ENCODE measurements around the gene TPD52L2. TPM values are rescaled to one million over a fixed set of nuclear protein-coding genes. Genes with fewer than 3 reads are reported as not detected.

TPD52L2 gene
- total RNA-seq, 1 experiment from 2014 or later, result 175 TPM

DNA sequence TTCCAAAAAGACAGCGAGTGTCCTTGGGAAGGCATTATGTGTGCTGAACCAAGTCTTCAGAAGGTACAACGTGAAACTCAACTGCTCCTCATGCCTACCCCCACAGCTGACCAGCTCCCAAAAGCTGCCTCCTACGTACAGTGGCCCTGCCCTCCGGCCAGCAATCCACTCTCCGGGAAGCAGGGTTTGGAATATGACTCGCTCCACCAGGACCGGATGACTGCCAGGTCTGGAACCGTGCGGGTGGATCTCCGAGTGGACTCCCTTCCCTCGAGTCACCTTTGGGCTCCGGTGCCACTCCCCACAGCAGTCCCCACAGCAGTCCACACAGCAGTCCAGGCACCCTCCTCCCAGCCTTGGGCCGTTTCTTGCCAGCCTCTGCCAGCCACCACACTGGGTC lies 38.3 kb upstream of the TPD52L2 start:
- Mint-ChIP-seq H3K9me3 (ENCODE audit: unreplicated experiment) (no peaks in the 10 kb centered on the region), H3K27ac (ENCODE audit: low read depth, unreplicated experiment) (no peak overlapping the region), H3K36me3 (ENCODE audit: insufficient read depth, unreplicated experiment) (no peaks in the 10 kb centered on the region), H3K4me3 (ENCODE audit: unreplicated experiment) (no peak overlapping the region), H3K4me1 (ENCODE audit: insufficient read depth, unreplicated experiment) (no peaks in the 10 kb centered on the region), H3K27me3 (ENCODE audit: insufficient read depth, unreplicated experiment) (peaks cover 19% of the 10 kb centered on the region)
- DNase-seq (ENCODE audit: unreplicated experiment), result no peak
- no TSS peak for BruUV-seq (replicated peaks)
- no peak for TF ChIP-seq CTCF (IDR thresholded peaks at IDR 0.05; ENCODE audit: unreplicated experiment)
- CTCF ChIA-PET, result interaction anchor here (0.6 kb wide), 1 partner anchor 467 kb away, joined by 3 read pairs; no protein-coding TSS in a partner anchor
- POLR2A ChIA-PET, result no interaction called here
- intact Hi-C loops (cut with micrococcal nuclease), result no loop called here

- no peak overlapping the region for H3K27ac Mint-ChIP-seq (ENCODE audit: low read depth, unreplicated experiment)
- H3K4me1 Mint-ChIP-seq (ENCODE audit: insufficient read depth, unreplicated experiment), result no peaks in the 10 kb centered on the region
- TF ChIP-seq CTCF (IDR thresholded peaks at IDR 0.05; ENCODE audit: unreplicated experiment), result no peak
- DNase-seq (ENCODE audit: unreplicated experiment), result no peak
- peaks cover 19% of the 10 kb centered on the region for H3K27me3 Mint-ChIP-seq (ENCODE audit: insufficient read depth, unreplicated experiment)
- POLR2A ChIA-PET, result no interaction called here
- intact Hi-C loops (cut with micrococcal nuclease), result no loop called here
- BruUV-seq (replicated peaks), result no TSS peak
- CTCF ChIA-PET, result interaction anchor here (0.7 kb wide), 1 partner anchor 146 kb away, joined by 5 read pairs; no protein-coding TSS in a partner anchor
- H3K4me3 Mint-ChIP-seq (ENCODE audit: unreplicated experiment), result no peak overlapping the region
- no peaks in the 10 kb centered on the region for H3K9me3 Mint-ChIP-seq (ENCODE audit: unreplicated experiment)
- no peaks in the 10 kb centered on the region for H3K36me3 Mint-ChIP-seq (ENCODE audit: insufficient read depth, unreplicated experiment)
Measured at GRCh38 chr20:63828124-63828523, 36.9 kb upstream of the TPD52L2 start.

- POLR2A ChIA-PET, result interaction anchor here (1.5 kb wide), 1 partner anchor 36 kb away, joined by 7 read pairs; the partner anchor contains the start of gene TPD52L2
- CTCF ChIA-PET, result interaction anchor here (0.7 kb wide), 1 partner anchor 146 kb away, joined by 5 read pairs; no protein-coding TSS in a partner anchor
- Mint-ChIP-seq H3K4me3 (ENCODE audit: unreplicated experiment) (no peak overlapping the region), H3K36me3 (ENCODE audit: insufficient read depth, unreplicated experiment) (no peaks in the 10 kb centered on the region), H3K27me3 (ENCODE audit: insufficient read depth, unreplicated experiment) (peaks cover 19% of the 10 kb centered on the region), H3K9me3 (ENCODE audit: unreplicated experiment) (no peaks in the 10 kb centered on the region), H3K27ac (ENCODE audit: low read depth, unreplicated experiment) (no peak overlapping the region), H3K4me1 (ENCODE audit: insufficient read depth, unreplicated experiment) (no peaks in the 10 kb centered on the region)
- no TSS peak for BruUV-seq (replicated peaks)
- intact Hi-C loops (cut with micrococcal nuclease), result no loop called here
- no peak for TF ChIP-seq CTCF (IDR thresholded peaks at IDR 0.05; ENCODE audit: unreplicated experiment)
- DNase-seq (ENCODE audit: unreplicated experiment), result no peak
Measured at GRCh38 chr20:63828545-63828944, 36.5 kb upstream of the TPD52L2 start.

DNA sequence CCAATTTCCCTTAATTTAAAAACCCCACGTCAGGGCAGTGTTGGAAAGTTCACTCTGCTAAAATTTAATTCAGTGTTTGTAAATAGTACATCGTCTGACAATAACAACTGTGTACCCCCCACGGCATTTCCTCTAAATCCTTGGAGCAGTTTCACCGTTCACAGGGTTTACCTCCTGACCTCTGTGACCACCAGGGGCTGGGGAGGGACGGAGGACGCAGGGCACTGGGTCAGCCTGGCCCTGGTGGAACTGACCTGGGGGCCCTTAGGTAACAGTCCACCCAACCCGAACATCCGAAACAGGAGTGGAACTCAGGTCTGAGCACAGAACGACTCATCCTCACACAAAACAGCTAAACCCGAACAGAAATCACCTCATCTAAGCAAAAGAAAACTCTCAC lies 36.1 kb upstream of the TPD52L2 start:
- Mint-ChIP-seq H3K9me3 (ENCODE audit: unreplicated experiment) (no peaks in the 10 kb centered on the region), H3K4me3 (ENCODE audit: unreplicated experiment) (no peak overlapping the region), H3K4me1 (ENCODE audit: insufficient read depth, unreplicated experiment) (no peaks in the 10 kb centered on the region), H3K27ac (ENCODE audit: low read depth, unreplicated experiment) (no peak overlapping the region), H3K36me3 (ENCODE audit: insufficient read depth, unreplicated experiment) (no peaks in the 10 kb centered on the region), H3K27me3 (ENCODE audit: insufficient read depth, unreplicated experiment) (peaks cover 19% of the 10 kb centered on the region)
- ChIA-PET CTCF (no interaction called here), POLR2A (interaction anchor here (0.5 to 1.5 kb wide), 2 partner anchors 36 to 302 kb away, joined by 3 to 7 read pairs; partner anchors contain the start of gene TPD52L2)
- no peak for DNase-seq (ENCODE audit: unreplicated experiment)
- intact Hi-C loops (cut with micrococcal nuclease), result no loop called here
- BruUV-seq (replicated peaks), result no TSS peak
- TF ChIP-seq CTCF (IDR thresholded peaks at IDR 0.05; ENCODE audit: unreplicated experiment), result no peak
